ENCODE results near the gene ARHGEF3.

ARHGEF3 gene

GRCh38 chr3:56683122-56683817, 118.5 kb downstream of the ARHGEF3 start, which contains the start of gene TASOR (continued):
- TF ChIP-seq HOXA7 (CRISPR knock-in tag; IDR thresholded peaks at IDR 0.05; ENCODE audit: borderline replicate concordance) (no peak), ZNF311 (tag by site-specific recombination; IDR thresholded peaks at IDR 0.05; ENCODE audit: borderline replicate concordance) (no peak), ZNF19 (tag by site-specific recombination; IDR thresholded peaks at IDR 0.05; ENCODE audit: low read depth) (no peak), ZSCAN23 (tag by site-specific recombination; IDR thresholded peaks at IDR 0.05) (no peak), SETDB1 (IDR thresholded peaks at IDR 0.05; ENCODE audit: insufficient read length, low read length) (peak; percentile 97), ZBTB10 (tag by site-specific recombination; IDR thresholded peaks at IDR 0.05) (peak; percentile 85), ZSCAN30 (tag by site-specific recombination; IDR thresholded peaks at IDR 0.05) (no peak), ZNF639 (tag by site-specific recombination; IDR thresholded peaks at IDR 0.05) (no peak), REPIN1 (tag by site-specific recombination; IDR thresholded peaks at IDR 0.05; ENCODE audit: low read depth) (no peak), KLF16 (tag by site-specific recombination; IDR thresholded peaks at IDR 0.05) (no peak), ZBTB17 (tag by site-specific recombination; IDR thresholded peaks at IDR 0.05) (peak; percentile 53; the same call in 1 of the 2 replicates), KLF7 (tag by site-specific recombination; IDR thresholded peaks at IDR 0.05; ENCODE audit: borderline replicate concordance) (no peak), ZNF132 (tag by site-specific recombination; IDR thresholded peaks at IDR 0.05; ENCODE audit: borderline replicate concordance) (no peak), OVOL3 (tag by site-specific recombination; IDR thresholded peaks at IDR 0.05) (no peak), ZNF362 (tag by site-specific recombination; IDR thresholded peaks at IDR 0.05) (no peak), ZNF248 (tag by site-specific recombination; IDR thresholded peaks at IDR 0.05) (no peak), ZFP69B (tag by site-specific recombination; IDR thresholded peaks at IDR 0.05) (peak; percentile 97), PRDM2 (tag by site-specific recombination; IDR thresholded peaks at IDR 0.05; ENCODE audit: borderline replicate concordance) (no peak), ZNF777 (tag by site-specific recombination; IDR thresholded peaks at IDR 0.05; ENCODE audit: borderline replicate concordance) (no peak), ZNF624 (tag by site-specific recombination; IDR thresholded peaks at IDR 0.05) (no peak), PRDM1 (tag by site-specific recombination; IDR thresholded peaks at IDR 0.05) (no peak), ZNF335 (tag by site-specific recombination; conservative IDR thresholded peaks at IDR 0.05) (0 out of 2 replicates have a peak, but pooled peaks have one; percentile 36), ZNF280C (tag by site-specific recombination; IDR thresholded peaks at IDR 0.05) (no peak), ZNF23 (tag by site-specific recombination; IDR thresholded peaks at IDR 0.05; ENCODE audit: borderline replicate concordance) (no peak), ZBTB26 (tag by site-specific recombination; optimal IDR thresholded peaks at IDR 0.05) (peak; percentile 77)

All from HEK293 (cell line).